Retina (tissue), 1 donor: ENCODE data around the gene MAMLD1.

ENCODE experiments used
- DNase-seq: peaks from one replicate; pipeline ENCODE4 v3.0.0-alpha.2; 2016

The MAMLD1 gene

GRCh38 chrX:150463566-150463965 lies 100.4 kb downstream of the MAMLD1 start:
- DNase-seq = no peak

GRCh38 chrX:150464001-150464400 lies 100.9 kb downstream of the MAMLD1 start:
- no peak for DNase-seq

- DNase-seq = no peak
Observed at GRCh38 chrX:150465326-150465725, 102.2 kb downstream of the MAMLD1 start.

- DNase-seq = no peak
Observed at GRCh38 chrX:150465881-150466775, 103.0 kb downstream of the MAMLD1 start.

GRCh38 chrX:150472306-150472705 lies 109.2 kb downstream of the MAMLD1 start:
- DNase-seq = no peak

GRCh38 chrX:150473371-150473770 lies 110.3 kb downstream of the MAMLD1 start:
- DNase-seq = no peak

- DNase-seq = no peak
Observed at GRCh38 chrX:150475461-150475860, 112.3 kb downstream of the MAMLD1 start.

GRCh38 chrX:150476164-150476699 lies 113.1 kb downstream of the MAMLD1 start:
- no peak for DNase-seq

- no peak for DNase-seq
Observed at GRCh38 chrX:150477371-150477770, 114.3 kb downstream of the MAMLD1 start.

GRCh38 chrX:150478496-150479492 lies 115.7 kb downstream of the MAMLD1 start:
- DNase-seq = no peak

- no peak for DNase-seq
Observed at GRCh38 chrX:150482537-150483206, 119.6 kb downstream of the MAMLD1 start.

- DNase-seq = no peak
Observed at GRCh38 chrX:150483356-150483985, 120.4 kb downstream of the MAMLD1 start.

- DNase-seq = peak; percentile 27
Observed at GRCh38 chrX:150486011-150486410, 122.9 kb downstream of the MAMLD1 start.

- no peak for DNase-seq
Observed at GRCh38 chrX:150487369-150488094, 124.4 kb downstream of the MAMLD1 start.

GRCh38 chrX:150489359-150490015 lies 126.4 kb downstream of the MAMLD1 start:
- DNase-seq = no peak

- no peak for DNase-seq
Observed at GRCh38 chrX:150495496-150495895, 132.4 kb downstream of the MAMLD1 start.

GRCh38 chrX:150499240-150499639 lies 136.1 kb downstream of the MAMLD1 start:
- DNase-seq = no peak

- no peak for DNase-seq
Observed at GRCh38 chrX:150502091-150502490, 139.0 kb downstream of the MAMLD1 start.

- no peak for DNase-seq
Observed at GRCh38 chrX:150502979-150503897, 140.1 kb downstream of the MAMLD1 start.

- no peak for DNase-seq
Observed at GRCh38 chrX:150503898-150504219, 140.7 kb downstream of the MAMLD1 start.
